Measurements from ENCODE around the gene PRODH2. TPM values are rescaled to one million over a fixed set of nuclear protein-coding genes. Genes with fewer than 3 reads are reported as not detected.

The PRODH2 gene
- total and polyA plus RNA-seq, 4 donors, result 56.4 to 156 (median 114) TPM

DNA sequence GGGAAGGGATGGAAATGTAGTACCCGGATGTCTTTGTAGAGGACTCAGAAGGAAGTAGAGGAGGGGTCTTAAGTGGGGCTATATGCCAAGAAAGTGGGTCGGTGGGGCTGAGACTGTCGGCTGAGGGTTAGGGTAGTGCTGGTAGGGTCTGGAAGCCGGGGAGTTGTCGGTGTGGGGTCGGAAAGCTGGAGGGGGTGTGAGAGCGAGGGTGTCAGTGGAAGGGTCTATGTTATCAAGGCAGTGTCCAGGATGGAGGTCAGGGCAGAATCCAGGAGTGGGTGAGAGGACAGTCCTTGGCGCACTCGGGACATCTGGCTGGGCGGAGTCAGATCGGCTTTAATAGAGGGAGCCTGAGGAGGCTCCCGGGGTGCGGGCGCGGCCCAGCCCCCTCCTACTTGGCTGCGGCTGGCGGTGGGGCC, 57.5 kb downstream of the PRODH2 start:
- no peak for DNase-seq (ENCODE audit: low spot score)
- TF ChIP-seq EGR1 (IDR thresholded peaks at IDR 0.05; ENCODE audit: low read depth in 2 of 2), result no peak
- TF ChIP-seq FOXA2 (IDR thresholded peaks at IDR 0.05), result no peak
- TF ChIP-seq JUND (IDR thresholded peaks at IDR 0.05), result no peak
- TF ChIP-seq RAD21 (IDR thresholded peaks at IDR 0.05), result no peak
- TF ChIP-seq YY1 (IDR thresholded peaks at IDR 0.05), result no peak
- TF ChIP-seq NR2F2 (IDR thresholded peaks at IDR 0.05), result no peak
- no peak for TF ChIP-seq HNF4A (conservative IDR thresholded peaks at IDR 0.05)
- TF ChIP-seq, protein P1, sequence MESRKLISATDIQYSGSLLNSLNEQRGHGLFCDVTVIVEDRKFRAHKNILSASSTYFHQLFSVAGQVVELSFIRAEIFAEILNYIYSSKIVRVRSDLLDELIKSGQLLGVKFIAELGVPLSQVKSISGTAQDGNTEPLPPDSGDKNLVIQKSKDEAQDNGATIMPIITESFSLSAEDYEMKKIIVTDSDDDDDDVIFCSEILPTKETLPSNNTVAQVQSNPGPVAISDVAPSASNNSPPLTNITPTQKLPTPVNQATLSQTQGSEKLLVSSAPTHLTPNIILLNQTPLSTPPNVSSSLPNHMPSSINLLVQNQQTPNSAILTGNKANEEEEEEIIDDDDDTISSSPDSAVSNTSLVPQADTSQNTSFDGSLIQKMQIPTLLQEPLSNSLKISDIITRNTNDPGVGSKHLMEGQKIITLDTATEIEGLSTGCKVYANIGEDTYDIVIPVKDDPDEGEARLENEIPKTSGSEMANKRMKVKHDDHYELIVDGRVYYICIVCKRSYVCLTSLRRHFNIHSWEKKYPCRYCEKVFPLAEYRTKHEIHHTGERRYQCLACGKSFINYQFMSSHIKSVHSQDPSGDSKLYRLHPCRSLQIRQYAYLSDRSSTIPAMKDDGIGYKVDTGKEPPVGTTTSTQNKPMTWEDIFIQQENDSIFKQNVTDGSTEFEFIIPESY (IDR thresholded peaks at IDR 0.05), result no peak
- no peak for TF ChIP-seq TAF1 (conservative IDR thresholded peaks at IDR 0.05)
- TF ChIP-seq SP1 (IDR thresholded peaks at IDR 0.05), result no peak
- peaks cover 14 to 19% (median 18%) of the 10 kb centered on the region in 4 donors for H3K4me1 ChIP-seq (ENCODE audit: control insufficient read depth in 4 of 4, insufficient read depth in 4 of 4, low read length in 3 of 4)
- H3K4me3 ChIP-seq (ENCODE audit: low read depth in 1 of 3, low read length in 3 of 3), result no peak overlapping the region
- WGBS, result 67% methylated on average over 17 of the region's 17 CpGs
- H3K9me3 ChIP-seq (ENCODE audit: control insufficient read depth in 4 of 4, low read length in 3 of 4), result no peaks in the 10 kb centered on the region
- H3K9ac ChIP-seq (ENCODE audit: low read depth in 1 of 2, low read length in 2 of 2), result no peak overlapping the region
- no peaks in the 10 kb centered on the region for H3K27me3 ChIP-seq (ENCODE audit: control insufficient read depth in 4 of 4, insufficient read depth in 4 of 4, low read length in 3 of 4)
- H3K27ac ChIP-seq (ENCODE audit: low read depth in 1 of 2, low read length in 2 of 2), result peak overlapping the region; percentile 30 to 85
- peaks cover 0 to 20% (median 10%) of the 10 kb centered on the region in 4 donors for H3K36me3 ChIP-seq (ENCODE audit: control insufficient read depth in 4 of 4, insufficient read depth in 3 of 4, low read depth in 1 of 4, low read length in 3 of 4)

DNA sequence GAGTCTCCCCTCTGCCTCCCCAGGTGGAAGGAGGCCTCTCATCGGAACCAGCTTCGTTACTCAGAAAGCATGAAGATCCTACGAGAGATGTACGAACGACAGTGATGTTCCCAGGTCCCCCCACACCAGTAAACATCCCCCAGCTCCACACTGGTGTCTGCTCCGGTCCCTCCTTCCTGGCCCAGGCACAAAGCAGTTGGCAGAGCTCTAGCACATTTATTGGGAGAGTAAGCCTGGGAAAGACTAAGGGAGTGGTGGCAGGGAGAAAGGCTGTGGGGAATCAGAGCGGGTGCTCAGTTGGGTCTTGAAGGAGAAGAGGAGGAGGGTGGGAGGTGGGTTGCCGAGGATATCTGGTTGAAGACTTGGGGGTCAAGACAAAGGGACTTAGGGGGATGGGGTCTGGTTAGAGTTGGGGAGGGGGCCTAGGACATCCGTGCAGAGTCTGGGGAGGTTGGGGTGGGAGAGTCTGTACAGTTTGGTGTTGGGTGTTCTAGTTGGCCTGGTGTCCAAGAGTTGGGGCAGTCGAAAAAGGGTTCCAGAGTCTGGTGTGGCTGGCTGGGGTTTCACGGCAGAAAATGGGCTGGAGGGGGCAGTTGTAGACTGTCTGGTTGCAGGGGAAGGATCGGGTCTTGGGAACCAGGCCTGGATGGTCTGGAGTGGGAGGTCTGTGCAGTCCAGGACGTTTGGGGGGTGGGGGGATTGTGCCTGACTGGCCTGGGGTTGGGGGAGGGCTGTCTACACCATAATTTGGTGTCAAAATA, 58.1 kb downstream of the PRODH2 start:
- Histone ChIP-seq H3K36me3 (ENCODE audit: control insufficient read depth in 4 of 4, insufficient read depth in 3 of 4, low read depth in 1 of 4, low read length in 3 of 4) (peaks cover 0 to 20% (median 10%) of the 10 kb centered on the region in 4 donors), H3K27ac (ENCODE audit: low read depth in 1 of 2, low read length in 2 of 2) (peak overlapping the region; percentile 30 to 85), H3K4me1 (ENCODE audit: control insufficient read depth in 4 of 4, insufficient read depth in 4 of 4, low read length in 3 of 4) (peaks cover 14 to 19% (median 17%) of the 10 kb centered on the region in 4 donors), H3K4me3 (ENCODE audit: low read depth in 1 of 3, low read length in 3 of 3) (no peak overlapping the region), H3K27me3 (ENCODE audit: control insufficient read depth in 4 of 4, insufficient read depth in 4 of 4, low read length in 3 of 4) (no peaks in the 10 kb centered on the region), H3K9ac (ENCODE audit: low read depth in 1 of 2, low read length in 2 of 2) (no peak overlapping the region), H3K9me3 (ENCODE audit: control insufficient read depth in 4 of 4, low read length in 3 of 4) (no peaks in the 10 kb centered on the region)
- DNase-seq (ENCODE audit: low spot score), result no peak
- WGBS, result 90% methylated on average over 13 of the region's 13 CpGs
- TF ChIP-seq NR2F2 (IDR thresholded peaks at IDR 0.05), result no peak

DNA sequence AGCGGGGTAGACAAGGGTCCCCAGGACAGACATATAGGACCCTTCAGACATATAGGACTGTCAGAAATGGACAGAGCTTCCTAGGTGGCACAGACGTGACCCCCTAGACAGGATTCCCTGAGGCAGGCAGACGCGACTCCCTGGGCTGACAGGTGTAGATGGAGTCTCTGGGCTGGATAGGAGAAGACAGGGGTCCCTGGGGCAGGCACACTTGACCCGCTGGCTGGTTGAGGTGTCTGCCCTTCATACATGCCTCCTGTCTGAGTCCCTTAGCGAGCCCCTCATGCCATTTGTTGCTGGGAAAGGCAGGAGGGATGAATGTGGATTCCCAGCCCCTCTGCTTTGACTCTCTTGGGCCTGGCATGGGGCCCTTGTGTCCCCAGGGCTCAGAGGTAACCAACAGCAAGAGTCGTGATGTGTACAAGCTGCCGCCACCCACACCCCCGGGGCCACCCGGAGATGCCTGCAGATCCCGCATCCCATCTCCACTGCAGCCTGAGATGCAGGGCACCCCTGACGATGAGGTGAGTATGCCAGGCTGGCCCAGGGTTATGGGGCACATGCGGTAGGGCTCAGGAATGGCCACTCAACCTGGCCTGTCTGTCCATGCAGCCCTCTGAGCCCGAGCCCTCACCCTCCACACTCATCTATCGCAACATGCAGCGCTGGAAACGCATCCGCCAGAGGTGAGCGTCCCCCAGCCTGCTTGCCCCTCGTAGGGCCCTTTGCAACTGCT, 58.8 kb downstream of the PRODH2 start:
- H3K36me3 ChIP-seq (ENCODE audit: control insufficient read depth in 4 of 4, insufficient read depth in 3 of 4, low read depth in 1 of 4, low read length in 3 of 4), result peaks cover 0 to 20% (median 10%) of the 10 kb centered on the region in 4 donors
- no peak overlapping the region for H3K9ac ChIP-seq (ENCODE audit: low read depth in 1 of 2, low read length in 2 of 2)
- no peaks in the 10 kb centered on the region for H3K9me3 ChIP-seq (ENCODE audit: control insufficient read depth in 4 of 4, low read length in 3 of 4)
- H3K4me3 ChIP-seq (ENCODE audit: low read depth in 1 of 3, low read length in 3 of 3), result no peak overlapping the region
- peaks cover 13 to 20% (median 17%) of the 10 kb centered on the region in 4 donors for H3K4me1 ChIP-seq (ENCODE audit: control insufficient read depth in 4 of 4, insufficient read depth in 4 of 4, low read length in 3 of 4)
- no peak for DNase-seq (ENCODE audit: low spot score)
- 95% methylated on average over 20 of the region's 20 CpGs for WGBS
- no peaks in the 10 kb centered on the region for H3K27me3 ChIP-seq (ENCODE audit: control insufficient read depth in 4 of 4, insufficient read depth in 4 of 4, low read length in 3 of 4)
- H3K27ac ChIP-seq (ENCODE audit: low read depth in 1 of 2, low read length in 2 of 2), result no peak overlapping the region
- TF ChIP-seq, protein P2, sequence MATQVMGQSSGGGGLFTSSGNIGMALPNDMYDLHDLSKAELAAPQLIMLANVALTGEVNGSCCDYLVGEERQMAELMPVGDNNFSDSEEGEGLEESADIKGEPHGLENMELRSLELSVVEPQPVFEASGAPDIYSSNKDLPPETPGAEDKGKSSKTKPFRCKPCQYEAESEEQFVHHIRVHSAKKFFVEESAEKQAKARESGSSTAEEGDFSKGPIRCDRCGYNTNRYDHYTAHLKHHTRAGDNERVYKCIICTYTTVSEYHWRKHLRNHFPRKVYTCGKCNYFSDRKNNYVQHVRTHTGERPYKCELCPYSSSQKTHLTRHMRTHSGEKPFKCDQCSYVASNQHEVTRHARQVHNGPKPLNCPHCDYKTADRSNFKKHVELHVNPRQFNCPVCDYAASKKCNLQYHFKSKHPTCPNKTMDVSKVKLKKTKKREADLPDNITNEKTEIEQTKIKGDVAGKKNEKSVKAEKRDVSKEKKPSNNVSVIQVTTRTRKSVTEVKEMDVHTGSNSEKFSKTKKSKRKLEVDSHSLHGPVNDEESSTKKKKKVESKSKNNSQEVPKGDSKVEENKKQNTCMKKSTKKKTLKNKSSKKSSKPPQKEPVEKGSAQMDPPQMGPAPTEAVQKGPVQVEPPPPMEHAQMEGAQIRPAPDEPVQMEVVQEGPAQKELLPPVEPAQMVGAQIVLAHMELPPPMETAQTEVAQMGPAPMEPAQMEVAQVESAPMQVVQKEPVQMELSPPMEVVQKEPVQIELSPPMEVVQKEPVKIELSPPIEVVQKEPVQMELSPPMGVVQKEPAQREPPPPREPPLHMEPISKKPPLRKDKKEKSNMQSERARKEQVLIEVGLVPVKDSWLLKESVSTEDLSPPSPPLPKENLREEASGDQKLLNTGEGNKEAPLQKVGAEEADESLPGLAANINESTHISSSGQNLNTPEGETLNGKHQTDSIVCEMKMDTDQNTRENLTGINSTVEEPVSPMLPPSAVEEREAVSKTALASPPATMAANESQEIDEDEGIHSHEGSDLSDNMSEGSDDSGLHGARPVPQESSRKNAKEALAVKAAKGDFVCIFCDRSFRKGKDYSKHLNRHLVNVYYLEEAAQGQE (IDR thresholded peaks at IDR 0.05), result no peak
- TF ChIP-seq, protein P1 (IDR thresholded peaks at IDR 0.05), result no peak
- TF ChIP-seq EGR1 (IDR thresholded peaks at IDR 0.05; ENCODE audit: low read depth in 2 of 2), result no peak
- TF ChIP-seq FOXA1 (IDR thresholded peaks at IDR 0.05), result no peak
- TF ChIP-seq GABPA (IDR thresholded peaks at IDR 0.05 in 1 of 2, conservative IDR thresholded peaks at IDR 0.05 in 1 of 2), result no peak
- TF ChIP-seq RXRA (IDR thresholded peaks at IDR 0.05), result no peak
- no peak for TF ChIP-seq HNF4G (IDR thresholded peaks at IDR 0.05)
- TF ChIP-seq, protein P3, sequence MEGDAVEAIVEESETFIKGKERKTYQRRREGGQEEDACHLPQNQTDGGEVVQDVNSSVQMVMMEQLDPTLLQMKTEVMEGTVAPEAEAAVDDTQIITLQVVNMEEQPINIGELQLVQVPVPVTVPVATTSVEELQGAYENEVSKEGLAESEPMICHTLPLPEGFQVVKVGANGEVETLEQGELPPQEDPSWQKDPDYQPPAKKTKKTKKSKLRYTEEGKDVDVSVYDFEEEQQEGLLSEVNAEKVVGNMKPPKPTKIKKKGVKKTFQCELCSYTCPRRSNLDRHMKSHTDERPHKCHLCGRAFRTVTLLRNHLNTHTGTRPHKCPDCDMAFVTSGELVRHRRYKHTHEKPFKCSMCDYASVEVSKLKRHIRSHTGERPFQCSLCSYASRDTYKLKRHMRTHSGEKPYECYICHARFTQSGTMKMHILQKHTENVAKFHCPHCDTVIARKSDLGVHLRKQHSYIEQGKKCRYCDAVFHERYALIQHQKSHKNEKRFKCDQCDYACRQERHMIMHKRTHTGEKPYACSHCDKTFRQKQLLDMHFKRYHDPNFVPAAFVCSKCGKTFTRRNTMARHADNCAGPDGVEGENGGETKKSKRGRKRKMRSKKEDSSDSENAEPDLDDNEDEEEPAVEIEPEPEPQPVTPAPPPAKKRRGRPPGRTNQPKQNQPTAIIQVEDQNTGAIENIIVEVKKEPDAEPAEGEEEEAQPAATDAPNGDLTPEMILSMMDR (IDR thresholded peaks at IDR 0.05; ENCODE audit: low read depth, low read length, missing input control), result no peak
- TF ChIP-seq, protein P4, sequence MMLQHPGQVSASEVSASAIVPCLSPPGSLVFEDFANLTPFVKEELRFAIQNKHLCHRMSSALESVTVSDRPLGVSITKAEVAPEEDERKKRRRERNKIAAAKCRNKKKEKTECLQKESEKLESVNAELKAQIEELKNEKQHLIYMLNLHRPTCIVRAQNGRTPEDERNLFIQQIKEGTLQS (IDR thresholded peaks at IDR 0.05), result no peak
